Central memory CD8-positive, alpha-beta T cell (primary cell): ENCODE data around the gene TCN2.
"Not testable (repeated sequence)": the region's sequence is repeated elsewhere in the genome, so short reads cannot be mapped to it uniquely, and the experiment has no call there.

Experiments used
- ATAC-seq: fragments of 150-1000 bp; cut with Tn5 transposase; replicated peaks from 2 replicates; pipeline ENCODE4 v1.10.0; 2022; ENCODE audit warnings: mild to moderate bottlenecking, moderate FRiP score, moderate number of reproducible peaks; ENCODE audit not compliant: poor library complexity, severe bottlenecking; ENCODE audit errors: extremely low read depth
- DNase-seq, 2 donors: peaks; one replicate each; pipeline ENCODE4 v3.0.0; 2021; ENCODE audit warnings: low spot score in 2 of 2
- H3K27ac Mint-ChIP-seq: one replicate; pipeline ENCODE4 v1.8.0; 2022; ENCODE audit warnings: low read depth, mild to moderate bottlenecking, moderate library complexity, mixed read lengths
- H3K27me3 Mint-ChIP-seq: one replicate; pipeline ENCODE4 v1.8.0; 2022; ENCODE audit warnings: mixed read lengths
- H3K36me3 Mint-ChIP-seq: one replicate; pipeline ENCODE4 v1.8.0; 2022; ENCODE audit warnings: mild to moderate bottlenecking, moderate library complexity, mixed read lengths; ENCODE audit not compliant: insufficient read depth
- H3K4me1 Mint-ChIP-seq: one replicate; pipeline ENCODE4 v1.8.0; 2022; ENCODE audit warnings: mixed read lengths
- H3K4me3 Mint-ChIP-seq: one replicate; pipeline ENCODE4 v1.8.0; 2022; ENCODE audit warnings: mild to moderate bottlenecking, moderate library complexity, mixed read lengths
- H3K9me3 Mint-ChIP-seq: one replicate; pipeline ENCODE4 v1.8.0; 2022; ENCODE audit warnings: mixed read lengths

The TCN2 gene

GRCh38 chr22:30606455-30607299 is at the start of gene TCN2:
Gene TCN2 (plus strand): TSS chr22:30607174. CDS start chr22:30607332, 158 bp downstream.
- Mint-ChIP-seq H3K27ac (peak within 1 kb of the TSS; percentile 51), H3K9me3 (no peaks in the 10 kb centered on the region), H3K36me3 (no peaks in the 10 kb centered on the region), H3K4me1 (peaks cover 15% of the 10 kb centered on the region), H3K4me3 (peak within 1 kb of the TSS; percentile 78), H3K27me3 (peaks cover 43% of the 10 kb centered on the region)
- DNase-seq (no peak), ATAC-seq (no peak)

DNA sequence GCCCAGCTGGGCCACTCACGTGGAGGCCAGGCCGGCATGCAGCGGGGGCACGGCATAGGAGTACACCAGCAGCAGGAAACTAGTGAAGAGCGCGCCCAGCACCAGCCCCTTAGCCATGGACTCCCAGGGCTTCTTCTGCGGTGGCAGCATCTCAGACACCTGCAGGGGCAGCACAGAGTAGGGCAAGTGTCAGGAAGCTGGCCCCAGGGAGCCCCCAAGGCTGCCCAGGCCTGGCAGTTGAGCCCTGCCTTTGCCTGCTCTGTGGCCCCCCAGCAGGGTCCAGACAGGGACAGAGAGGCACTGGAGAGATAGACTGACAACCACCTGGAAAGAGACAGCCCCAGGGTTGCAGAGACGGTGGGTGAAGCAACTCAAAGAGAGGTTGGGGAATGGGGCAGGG is 49.7 kb upstream of the TCN2 start:
- no peak for DNase-seq
- no peaks in the 10 kb centered on the region for H3K9me3 Mint-ChIP-seq
- H3K36me3 Mint-ChIP-seq, result no peaks in the 10 kb centered on the region
- H3K4me3 Mint-ChIP-seq, result no peak overlapping the region
- H3K4me1 Mint-ChIP-seq, result no peaks in the 10 kb centered on the region
- no peaks in the 10 kb centered on the region for H3K27me3 Mint-ChIP-seq
- H3K27ac Mint-ChIP-seq, result no peak overlapping the region
- no peak for ATAC-seq

DNA sequence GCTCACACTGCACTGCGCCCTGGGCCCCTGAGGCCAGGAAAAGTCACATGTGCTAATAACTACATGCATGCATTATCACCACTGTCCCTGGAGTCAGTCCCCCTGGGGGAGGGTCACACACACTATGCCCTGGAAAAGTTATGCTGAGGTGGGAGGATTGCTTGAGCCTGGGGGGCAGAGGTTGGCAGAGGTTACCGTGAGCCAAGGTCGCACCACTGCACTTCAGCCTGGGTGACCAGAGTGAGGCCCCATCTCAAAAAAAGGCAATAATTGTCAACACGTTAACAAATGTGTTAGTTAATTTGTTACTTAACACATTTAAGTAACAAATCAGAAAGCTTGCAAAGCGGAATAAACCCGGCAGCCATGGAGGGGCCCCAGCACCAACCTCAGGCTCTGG is 47.1 kb upstream of the TCN2 start:
- Mint-ChIP-seq H3K9me3 (no peaks in the 10 kb centered on the region), H3K27me3 (no peaks in the 10 kb centered on the region), H3K4me1 (no peaks in the 10 kb centered on the region), H3K27ac (no peak overlapping the region), H3K36me3 (peaks cover 2% of the 10 kb centered on the region), H3K4me3 (no peak overlapping the region)
- DNase-seq, result no peak
- ATAC-seq, result no peak

DNA sequence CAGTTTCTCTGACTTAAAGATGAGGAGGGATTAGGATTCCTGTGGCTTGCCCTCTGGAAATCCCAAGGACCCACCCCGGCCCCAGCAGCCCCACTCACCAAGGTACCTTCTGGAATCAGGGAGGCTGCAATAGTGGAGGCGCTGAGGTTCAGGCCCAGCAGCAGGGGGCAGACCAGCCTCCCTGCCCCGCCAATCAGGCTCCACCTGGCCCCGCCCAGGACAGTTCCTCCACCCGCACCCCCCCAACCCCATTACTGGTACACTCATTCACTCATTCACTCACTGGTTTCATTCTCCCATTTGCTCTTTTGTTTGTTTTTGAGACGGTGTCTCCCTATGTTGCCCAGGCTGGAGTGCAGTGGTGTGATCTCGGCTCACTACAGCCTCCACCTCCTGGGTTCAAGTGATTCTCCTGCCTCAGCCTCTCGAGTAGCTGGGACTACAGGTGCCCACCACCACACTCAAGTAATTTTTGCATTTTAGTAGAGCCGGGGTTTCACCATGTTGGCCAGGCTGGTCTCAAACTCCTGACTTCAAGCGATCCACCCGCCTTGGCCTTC is 46.3 kb upstream of the TCN2 start:
- H3K4me1 Mint-ChIP-seq, DNase-seq, ATAC-seq, H3K27ac Mint-ChIP-seq, H3K27me3 Mint-ChIP-seq, H3K9me3 Mint-ChIP-seq, H3K36me3 Mint-ChIP-seq, H3K4me3 Mint-ChIP-seq: not testable (repeated sequence)

GRCh38 chr22:30561402-30562189 is 45.4 kb upstream of the TCN2 start:
- Mint-ChIP-seq H3K27ac (no peak overlapping the region), H3K9me3 (no peaks in the 10 kb centered on the region), H3K4me1 (no peaks in the 10 kb centered on the region), H3K4me3 (no peak overlapping the region), H3K36me3 (peaks cover 2% of the 10 kb centered on the region), H3K27me3 (no peaks in the 10 kb centered on the region)
- no peak for ATAC-seq
- DNase-seq, result no peak

- ATAC-seq (no peak), DNase-seq (no peak)
- Mint-ChIP-seq H3K27me3 (no peaks in the 10 kb centered on the region), H3K27ac (no peak overlapping the region), H3K9me3 (no peaks in the 10 kb centered on the region), H3K4me3 (no peak overlapping the region), H3K4me1 (no peaks in the 10 kb centered on the region), H3K36me3 (peaks cover 2% of the 10 kb centered on the region)
Measured at GRCh38 chr22:30562366-30562765, 44.6 kb upstream of the TCN2 start.

DNA sequence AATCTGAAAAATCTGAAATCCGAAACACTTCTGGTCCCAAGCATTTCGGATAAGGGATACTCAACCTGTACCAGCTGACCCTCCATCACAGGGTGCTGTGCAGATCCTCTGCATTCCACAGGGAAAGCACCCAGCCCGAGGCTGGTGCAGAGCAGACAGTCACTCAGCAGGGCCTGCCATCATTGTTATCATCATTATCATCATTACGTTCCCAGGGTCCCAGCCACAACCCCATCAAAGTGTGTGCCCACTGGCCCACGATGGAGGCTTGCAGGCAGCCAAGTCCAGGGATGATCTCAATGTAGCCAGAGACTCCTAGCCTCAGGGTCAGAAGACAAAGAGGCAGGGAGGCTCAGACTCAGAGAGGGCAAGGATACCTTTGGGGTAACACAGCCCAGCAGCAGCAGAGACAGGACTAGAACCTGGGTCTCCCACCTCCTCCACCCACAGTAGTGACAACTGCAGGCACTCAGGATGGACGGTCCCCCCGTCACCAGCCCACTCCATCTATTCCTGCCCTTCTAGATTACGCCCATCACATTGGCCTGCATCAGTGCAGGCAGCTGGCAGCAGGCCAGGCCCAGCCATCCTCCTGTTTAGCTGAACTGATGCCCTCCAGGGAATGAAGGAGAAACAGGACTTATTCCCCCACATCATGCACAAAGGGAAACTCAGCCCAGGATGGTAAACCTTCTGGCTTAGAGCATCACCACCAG is 42.8 kb upstream of the TCN2 start:
- peaks cover 2% of the 10 kb centered on the region for H3K36me3 Mint-ChIP-seq
- no peaks in the 10 kb centered on the region for H3K4me1 Mint-ChIP-seq
- no peaks in the 10 kb centered on the region for H3K27me3 Mint-ChIP-seq
- no peak for DNase-seq
- no peaks in the 10 kb centered on the region for H3K9me3 Mint-ChIP-seq
- no peak overlapping the region for H3K27ac Mint-ChIP-seq
- H3K4me3 Mint-ChIP-seq, result no peak overlapping the region
- ATAC-seq, result no peak

DNA sequence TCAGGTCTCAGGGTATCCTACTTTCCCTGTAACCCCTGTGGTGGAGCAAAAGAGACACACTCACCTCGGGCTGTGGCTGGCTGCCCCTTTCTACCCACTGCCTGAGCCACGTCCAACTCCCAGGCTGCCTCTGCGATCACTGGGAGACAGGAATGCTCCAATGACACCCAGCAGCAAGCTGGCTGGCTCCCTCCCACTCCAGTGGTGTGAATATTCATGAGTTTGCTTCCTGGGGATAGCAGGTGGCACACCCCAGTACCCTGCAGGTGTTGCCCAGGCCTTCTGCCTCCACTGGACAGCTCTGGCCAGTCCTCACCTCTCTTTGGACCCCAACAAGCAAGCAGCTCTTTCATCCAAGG is 42.2 kb upstream of the TCN2 start:
- H3K9me3 Mint-ChIP-seq, result no peaks in the 10 kb centered on the region
- no peak for ATAC-seq
- H3K27ac Mint-ChIP-seq, result no peak overlapping the region
- no peak for DNase-seq
- no peak overlapping the region for H3K4me3 Mint-ChIP-seq
- H3K27me3 Mint-ChIP-seq, result no peaks in the 10 kb centered on the region
- H3K36me3 Mint-ChIP-seq, result peaks cover 2% of the 10 kb centered on the region
- no peaks in the 10 kb centered on the region for H3K4me1 Mint-ChIP-seq

DNA sequence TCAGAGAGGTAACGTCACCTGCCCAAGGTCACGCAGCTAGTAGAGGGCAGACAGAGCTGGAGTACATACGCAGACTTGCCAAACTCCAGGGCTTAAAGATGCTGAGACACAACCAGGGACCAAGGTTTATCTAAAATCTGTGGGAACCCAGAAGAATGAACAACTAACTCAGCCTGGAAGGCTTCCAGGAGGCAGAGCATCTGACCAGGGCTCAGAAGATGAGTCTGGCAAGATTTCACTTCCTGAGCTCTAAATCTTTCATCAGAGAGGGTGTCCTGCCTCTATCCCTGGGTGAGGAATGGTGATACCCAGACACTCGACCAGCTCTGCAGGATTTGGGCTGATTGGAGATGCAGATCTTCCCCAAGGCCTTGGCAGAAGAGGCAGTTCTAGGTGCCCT is 41.6 kb upstream of the TCN2 start:
- Mint-ChIP-seq H3K4me1 (no peaks in the 10 kb centered on the region), H3K36me3 (peaks cover 2% of the 10 kb centered on the region), H3K4me3 (no peak overlapping the region), H3K9me3 (no peaks in the 10 kb centered on the region), H3K27me3 (no peaks in the 10 kb centered on the region), H3K27ac (no peak overlapping the region)
- no peak for ATAC-seq
- no peak for DNase-seq

DNA sequence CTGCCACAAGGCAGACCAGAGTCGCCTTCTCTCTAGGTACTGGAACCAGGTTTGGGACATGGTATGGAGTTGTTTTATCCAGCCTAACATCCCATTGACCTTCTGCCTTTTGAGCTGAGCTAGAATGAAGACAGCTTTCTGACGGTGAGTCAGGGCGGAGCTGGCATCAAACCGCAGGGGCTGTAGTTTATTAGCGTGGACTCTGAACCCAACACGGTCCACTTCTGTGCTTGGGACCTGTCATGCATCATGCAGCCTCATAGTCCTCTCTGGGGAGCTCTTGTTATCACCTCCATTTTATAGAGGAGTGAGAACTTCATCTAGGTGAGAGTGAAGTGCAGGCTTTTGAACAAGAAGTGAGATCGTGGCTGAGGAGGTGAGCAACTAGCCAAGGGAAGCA is 40.8 kb upstream of the TCN2 start:
- Mint-ChIP-seq H3K4me1 (no peaks in the 10 kb centered on the region), H3K4me3 (no peak overlapping the region), H3K27ac (no peak overlapping the region), H3K36me3 (peaks cover 2% of the 10 kb centered on the region), H3K9me3 (no peaks in the 10 kb centered on the region), H3K27me3 (no peaks in the 10 kb centered on the region)
- ATAC-seq (no peak), DNase-seq (no peak)

- DNase-seq, H3K4me1 Mint-ChIP-seq, H3K9me3 Mint-ChIP-seq, H3K4me3 Mint-ChIP-seq, H3K27me3 Mint-ChIP-seq, ATAC-seq, H3K27ac Mint-ChIP-seq, H3K36me3 Mint-ChIP-seq: not testable (repeated sequence)
Measured at GRCh38 chr22:30567277-30567676, 39.7 kb upstream of the TCN2 start.

GRCh38 chr22:30568137-30568805 is 38.7 kb upstream of the TCN2 start:
- no peaks in the 10 kb centered on the region for H3K4me1 Mint-ChIP-seq
- H3K4me3 Mint-ChIP-seq, result no peak overlapping the region
- no peak for DNase-seq
- H3K36me3 Mint-ChIP-seq, result no peaks in the 10 kb centered on the region
- no peaks in the 10 kb centered on the region for H3K27me3 Mint-ChIP-seq
- H3K27ac Mint-ChIP-seq, result no peak overlapping the region
- ATAC-seq, result no peak
- no peaks in the 10 kb centered on the region for H3K9me3 Mint-ChIP-seq
